AG10803 (cell line): ENCODE measurements around the gene PROM1.

Experiments used
- DNase-seq: peaks from one replicate; pipeline ENCODE4 v3.0.0; 2010; ENCODE audit warnings: low read depth
- H3K4me3 ChIP-seq: 2 replicates; pipeline ENCODE4 v1.5.1; 2011; ENCODE audit warnings: mild to moderate bottlenecking, low read length, control low read depth
- CTCF ChIP-seq: conservative IDR thresholded peaks from 2 replicates; pipeline ENCODE4 v1.5.1; 2011; ENCODE audit warnings: mild to moderate bottlenecking, low read length, control low read depth, inconsistent platforms

The PROM1 gene

GRCh38 chr4:16066586-16067128 is 17.2 kb downstream of the PROM1 start:
- no peak overlapping the region for H3K4me3 ChIP-seq
- TF ChIP-seq CTCF: no peak
- no peak for DNase-seq

DNA sequence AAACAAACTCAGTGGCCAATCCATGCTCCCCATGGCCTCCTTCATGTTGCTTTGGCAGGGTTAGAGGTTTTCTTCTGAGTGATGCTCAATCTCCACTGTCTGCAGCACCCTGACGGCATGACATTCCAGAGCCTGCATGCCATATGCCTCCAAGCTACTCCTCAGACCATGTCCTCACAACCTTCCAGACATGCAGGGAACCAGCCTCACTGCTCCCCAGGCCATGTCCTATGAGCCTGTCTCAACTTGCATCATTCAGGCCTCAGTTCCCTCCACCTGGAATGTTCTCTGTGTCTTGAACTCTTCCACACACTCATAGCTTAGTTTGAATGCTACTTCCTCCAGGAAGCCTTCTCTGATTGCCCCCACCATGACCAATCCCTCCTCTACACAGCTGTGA is 18.8 kb downstream of the PROM1 start:
- no peak for TF ChIP-seq CTCF
- no peak overlapping the region for H3K4me3 ChIP-seq
- DNase-seq: no peak

DNA sequence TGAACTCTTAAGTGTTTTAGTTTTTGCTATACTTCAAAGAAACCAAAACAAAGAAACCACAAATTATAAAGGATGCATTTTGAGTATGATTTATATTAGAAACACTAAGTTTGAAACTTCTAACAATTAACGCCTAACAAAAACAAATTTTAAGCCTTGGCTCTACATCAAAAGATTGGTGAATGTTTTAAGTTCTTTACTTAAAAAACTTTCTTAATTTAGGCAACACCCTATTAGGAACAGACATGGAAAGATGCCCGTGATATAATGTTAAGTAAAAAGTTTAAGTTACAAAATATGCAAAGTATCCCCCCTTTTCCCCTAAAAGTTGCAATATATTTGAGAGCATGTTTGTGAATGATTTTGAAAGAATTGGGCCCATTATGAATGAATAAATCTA is 21.2 kb downstream of the PROM1 start:
- DNase-seq: no peak
- H3K4me3 ChIP-seq: no peak overlapping the region
- TF ChIP-seq CTCF: no peak

- TF ChIP-seq CTCF: no peak
- no peak for DNase-seq
- H3K4me3 ChIP-seq: no peak overlapping the region
Measured at GRCh38 chr4:16056681-16057385, 27.0 kb downstream of the PROM1 start.

DNA sequence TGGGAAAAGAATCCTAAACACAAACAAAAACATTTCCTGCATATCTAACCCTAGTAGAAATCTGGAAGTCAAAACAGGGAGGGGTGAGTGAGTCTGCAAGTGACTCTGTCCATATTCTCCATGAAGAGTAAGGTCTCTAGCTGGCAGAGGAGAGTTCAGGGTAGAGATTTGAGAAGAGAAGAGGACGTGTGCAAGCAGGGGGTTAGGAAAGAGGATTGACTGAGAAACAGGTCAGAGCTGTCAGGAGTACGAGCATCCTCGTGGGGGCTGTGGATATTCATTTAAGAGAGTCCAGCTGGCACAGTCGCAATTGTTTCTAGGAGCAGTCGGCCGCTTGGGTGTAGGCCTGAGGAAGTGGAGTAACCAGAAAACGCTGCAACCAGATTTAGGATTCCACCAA is 27.9 kb downstream of the PROM1 start:
- no peak overlapping the region for H3K4me3 ChIP-seq
- no peak for TF ChIP-seq CTCF
- no peak for DNase-seq

- TF ChIP-seq CTCF: no peak
- DNase-seq: no peak
- no peak overlapping the region for H3K4me3 ChIP-seq
Measured at GRCh38 chr4:16055471-16055870, 28.4 kb downstream of the PROM1 start.

- no peak for DNase-seq
Measured at GRCh38 chr4:16052939-16053338, 30.9 kb downstream of the PROM1 start.

More at GRCh38 chr4:16052939-16053338, 30.9 kb downstream of the PROM1 start:
- H3K4me3 ChIP-seq: no peak overlapping the region
- TF ChIP-seq CTCF: no peak
